HG03354 (cell line): ENCODE measurements around the gene DHX15.

Experiments
- ATAC-seq: cut with Tn5 transposase; IDR thresholded peaks from one replicate; pipeline ENCODE4 v1.9.1; 2021; ENCODE audit warnings: mild to moderate bottlenecking; ENCODE audit not compliant: unreplicated experiment, poor library complexity, severe bottlenecking

The DHX15 gene

GRCh38 chr4:24588216-24588954 is 4.0 kb upstream of the DHX15 start:
- ATAC-seq, result no peak

GRCh38 chr4:24583451-24584210 is 723 bp downstream of the DHX15 start:
- ATAC-seq, result peak; percentile 37

- no peak for ATAC-seq
These were observed 2.0 kb downstream of the DHX15 start for GRCh38 chr4:24582235-24582832.

GRCh38 chr4:24578364-24578763 is 6.0 kb downstream of the DHX15 start:
- ATAC-seq, result no peak

GRCh38 chr4:24576276-24576675 is 8.1 kb downstream of the DHX15 start:
- ATAC-seq, result no peak

- no peak for ATAC-seq
These were observed 10.1 kb downstream of the DHX15 start for GRCh38 chr4:24574236-24574635.

- ATAC-seq, result no peak
These were observed 10.8 kb downstream of the DHX15 start for GRCh38 chr4:24573582-24573981.

- ATAC-seq, result no peak
These were observed 13.6 kb downstream of the DHX15 start for GRCh38 chr4:24570574-24571236.

GRCh38 chr4:24570172-24570571 is 14.2 kb downstream of the DHX15 start:
- ATAC-seq, result peak; percentile 57

- ATAC-seq, result no peak
These were observed 14.7 kb downstream of the DHX15 start for GRCh38 chr4:24569662-24570061.

- no peak for ATAC-seq
These were observed 15.9 kb downstream of the DHX15 start for GRCh38 chr4:24568425-24568824.

- no peak for ATAC-seq
These were observed 19.3 kb downstream of the DHX15 start for GRCh38 chr4:24565054-24565453.

- no peak for ATAC-seq
These were observed 19.9 kb downstream of the DHX15 start for GRCh38 chr4:24564488-24564887.

- no peak for ATAC-seq
These were observed 22.8 kb downstream of the DHX15 start for GRCh38 chr4:24561438-24562139.

GRCh38 chr4:24560868-24561368 is 23.4 kb downstream of the DHX15 start:
- ATAC-seq, result no peak

GRCh38 chr4:24559889-24560288 is 24.5 kb downstream of the DHX15 start:
- no peak for ATAC-seq

GRCh38 chr4:24559032-24559821 is 25.1 kb downstream of the DHX15 start:
- no peak for ATAC-seq

- no peak for ATAC-seq
These were observed 27.0 kb downstream of the DHX15 start for GRCh38 chr4:24557026-24558025.
